GM12864 (cell line): ENCODE data around the gene MAJIN.
"Not testable (repeated sequence)": the region's sequence is repeated elsewhere in the genome, so short reads cannot be mapped to it uniquely, and the experiment has no call there.

Experiments
- DNase-seq: peaks from one replicate; pipeline ENCODE4 v3.0.0-alpha.2; 2011; ENCODE audit warnings: low read depth
- H3K4me3 ChIP-seq: 2 replicates; pipeline ENCODE4 v1.5.1; 2011; ENCODE audit warnings: mild to moderate bottlenecking, low read depth, low read length, control low read depth
- TF ChIP-seq, protein P1 (sequence below): IDR thresholded peaks from 2 replicates; pipeline ENCODE4 v1.5.1; 2011; ENCODE audit warnings: low read depth, mild to moderate bottlenecking, moderate library complexity, low read length, control low read depth, inconsistent platforms; ENCODE audit errors: missing control alignments

Gene MAJIN

DNA sequence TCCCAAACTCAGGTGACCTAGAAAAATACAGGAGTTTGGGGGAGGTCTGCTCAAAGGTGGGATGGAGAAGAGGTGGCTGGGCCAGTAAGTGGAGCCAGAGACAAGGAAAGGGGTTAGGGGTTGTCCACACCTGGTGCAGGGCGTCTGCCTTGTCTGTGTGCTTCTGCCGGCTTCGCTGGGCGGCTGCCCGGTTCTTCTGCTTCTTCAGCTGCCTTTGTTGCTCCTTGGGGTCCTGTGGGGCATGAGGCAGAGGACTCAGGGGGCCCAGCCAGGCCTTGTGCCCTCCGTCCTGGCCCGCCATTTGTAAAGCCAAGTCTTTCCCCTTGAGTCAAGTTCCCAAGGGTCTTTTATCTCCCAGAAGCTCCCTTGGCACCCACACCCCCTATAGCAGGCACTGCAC is 22.4 kb upstream of the MAJIN start:
- DNase-seq = no peak
- TF ChIP-seq, protein P1, sequence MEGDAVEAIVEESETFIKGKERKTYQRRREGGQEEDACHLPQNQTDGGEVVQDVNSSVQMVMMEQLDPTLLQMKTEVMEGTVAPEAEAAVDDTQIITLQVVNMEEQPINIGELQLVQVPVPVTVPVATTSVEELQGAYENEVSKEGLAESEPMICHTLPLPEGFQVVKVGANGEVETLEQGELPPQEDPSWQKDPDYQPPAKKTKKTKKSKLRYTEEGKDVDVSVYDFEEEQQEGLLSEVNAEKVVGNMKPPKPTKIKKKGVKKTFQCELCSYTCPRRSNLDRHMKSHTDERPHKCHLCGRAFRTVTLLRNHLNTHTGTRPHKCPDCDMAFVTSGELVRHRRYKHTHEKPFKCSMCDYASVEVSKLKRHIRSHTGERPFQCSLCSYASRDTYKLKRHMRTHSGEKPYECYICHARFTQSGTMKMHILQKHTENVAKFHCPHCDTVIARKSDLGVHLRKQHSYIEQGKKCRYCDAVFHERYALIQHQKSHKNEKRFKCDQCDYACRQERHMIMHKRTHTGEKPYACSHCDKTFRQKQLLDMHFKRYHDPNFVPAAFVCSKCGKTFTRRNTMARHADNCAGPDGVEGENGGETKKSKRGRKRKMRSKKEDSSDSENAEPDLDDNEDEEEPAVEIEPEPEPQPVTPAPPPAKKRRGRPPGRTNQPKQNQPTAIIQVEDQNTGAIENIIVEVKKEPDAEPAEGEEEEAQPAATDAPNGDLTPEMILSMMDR = no peak
- no peak overlapping the region for H3K4me3 ChIP-seq

DNA sequence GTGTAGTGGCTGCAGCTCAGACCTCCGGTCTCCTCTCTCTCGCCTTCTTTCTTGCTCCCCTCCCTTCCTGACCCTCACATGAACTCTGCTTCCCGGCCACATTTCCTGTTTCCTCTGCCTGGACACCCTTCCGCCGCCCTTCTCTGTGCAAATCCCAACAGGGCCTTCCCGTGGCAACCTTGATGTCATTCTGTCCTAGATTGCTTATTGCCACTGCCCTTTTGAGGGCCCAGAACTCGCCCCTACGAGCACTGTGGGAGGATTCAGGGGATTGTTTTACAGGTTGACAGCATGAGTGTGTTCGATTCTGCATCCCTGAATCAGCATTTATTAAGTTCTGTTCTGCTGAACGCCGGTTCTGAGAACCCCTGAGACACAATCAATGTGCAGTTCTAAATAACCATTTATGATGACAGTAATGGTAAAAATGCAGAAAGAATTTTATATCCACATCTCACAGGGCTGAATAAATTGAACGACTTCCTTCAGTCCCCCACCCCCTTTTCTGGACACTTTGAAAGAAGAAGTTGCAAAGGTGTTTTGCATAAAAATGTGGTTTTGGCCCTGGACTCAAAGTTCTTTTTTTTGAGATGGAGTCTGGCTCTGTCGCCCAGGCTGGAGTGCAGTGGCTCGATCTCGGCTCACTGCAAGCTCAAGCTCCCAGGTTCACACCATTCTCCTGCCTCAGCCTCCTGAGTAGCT is 18.5 kb upstream of the MAJIN start:
- TF ChIP-seq, protein P1 = no peak
- no peak for DNase-seq
- no peak overlapping the region for H3K4me3 ChIP-seq

DNA sequence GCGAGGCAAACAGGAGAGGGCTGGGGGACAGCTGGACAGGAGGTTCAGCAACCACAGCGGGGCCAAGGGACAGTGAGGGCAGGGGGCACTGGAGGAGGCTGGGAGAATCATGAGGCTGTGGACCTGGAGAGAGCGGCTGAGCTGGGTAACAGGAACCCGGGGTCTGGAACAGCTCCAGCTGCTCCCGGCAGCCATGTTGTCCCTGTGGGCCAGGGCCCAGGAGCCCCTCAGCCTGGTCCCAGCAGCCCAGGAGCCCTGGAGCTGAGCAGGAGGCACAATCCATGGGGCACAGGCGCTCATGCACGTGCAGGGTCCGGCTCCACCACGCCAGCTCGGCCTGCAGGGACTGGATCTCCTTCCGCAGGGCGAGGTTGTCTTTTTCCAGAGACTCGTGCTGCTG is 17.5 kb upstream of the MAJIN start:
- no peak for DNase-seq
- TF ChIP-seq, protein P1 = no peak
- H3K4me3 ChIP-seq = no peak overlapping the region

DNA sequence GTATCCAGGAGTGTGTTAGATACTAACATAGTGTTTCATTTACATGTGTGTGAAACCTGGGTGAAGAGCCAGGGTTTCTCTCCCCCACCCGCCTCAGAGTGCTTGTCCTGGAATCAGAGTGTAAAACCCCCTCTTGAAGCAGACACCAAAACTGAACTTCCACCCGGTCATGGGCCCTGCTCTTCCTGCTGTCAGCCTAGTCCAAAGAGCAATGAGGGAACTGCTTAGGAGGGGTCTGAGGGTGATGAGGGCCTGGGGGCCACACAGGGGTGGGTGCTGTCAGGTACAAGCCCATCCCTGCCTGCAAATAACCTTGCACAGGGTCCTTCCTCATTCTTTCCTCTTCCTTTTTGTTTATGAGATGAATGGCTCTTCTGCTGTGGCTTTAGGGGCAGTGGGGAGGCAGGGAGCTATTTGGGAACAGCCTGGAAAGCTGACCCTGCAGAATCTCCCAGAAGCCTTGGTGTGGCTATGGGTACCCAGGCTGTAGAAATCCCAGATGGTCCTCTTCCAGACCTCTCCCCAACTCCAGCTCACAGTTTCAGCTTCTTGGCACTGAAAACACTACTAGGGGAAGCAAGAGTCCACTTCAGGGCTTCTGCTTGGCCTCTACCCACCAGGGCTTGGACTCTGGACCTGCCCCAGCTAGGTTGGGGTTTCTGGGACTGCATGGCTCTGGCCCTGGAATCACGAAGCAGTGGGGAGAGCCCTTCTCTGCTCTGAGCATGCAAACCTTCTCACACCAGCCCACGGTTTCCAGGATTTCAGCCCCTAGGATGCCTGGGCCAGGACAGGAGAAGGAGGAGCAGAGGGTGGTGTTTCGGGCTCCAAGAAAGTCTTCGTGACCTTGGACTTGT is 16.3 kb upstream of the MAJIN start:
- TF ChIP-seq, protein P1 = no peak
- DNase-seq = no peak
- H3K4me3 ChIP-seq = no peak overlapping the region

DNA sequence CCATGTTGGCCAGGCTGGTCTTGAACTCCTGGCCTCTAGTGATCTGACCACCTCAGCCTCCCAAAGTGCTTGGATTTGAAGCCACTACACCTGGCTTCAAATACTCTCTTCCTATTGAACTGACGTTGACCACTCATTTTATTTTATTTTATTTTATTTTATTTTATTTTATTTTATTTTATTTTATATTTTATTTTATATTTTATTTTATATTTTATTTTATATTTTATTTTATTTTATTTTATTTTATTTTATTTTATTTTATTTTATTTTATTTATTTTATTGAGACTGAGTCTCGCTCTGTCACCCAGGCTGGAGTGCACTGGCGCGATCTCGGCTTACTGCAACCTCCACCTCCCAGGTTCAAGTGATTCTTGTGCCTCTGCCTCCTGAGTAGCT is 11.4 kb upstream of the MAJIN start:
- not testable (repeated sequence) for H3K4me3 ChIP-seq, DNase-seq

DNA sequence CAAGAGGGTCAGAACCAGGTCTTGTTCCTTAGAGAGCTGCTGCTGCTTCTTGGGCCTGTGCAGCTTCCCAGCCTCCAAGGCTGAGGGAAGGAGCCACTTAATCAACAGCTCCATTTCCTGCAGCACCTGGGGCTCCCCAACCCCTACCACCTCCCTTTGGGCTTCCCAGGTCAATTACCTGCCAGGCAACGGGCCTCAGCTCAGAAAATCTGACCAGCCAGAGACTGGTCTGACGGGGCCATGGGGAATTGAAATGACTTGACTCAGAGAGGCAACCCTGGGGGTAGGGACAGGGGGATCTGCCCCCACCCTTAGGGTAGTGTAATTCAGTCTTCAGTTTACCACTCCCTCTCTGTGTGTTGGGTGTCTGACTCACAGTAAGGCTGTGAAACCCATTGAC is 4.7 kb upstream of the MAJIN start:
- DNase-seq = no peak
- H3K4me3 ChIP-seq = no peak overlapping the region
- TF ChIP-seq, protein P1 = no peak

DNA sequence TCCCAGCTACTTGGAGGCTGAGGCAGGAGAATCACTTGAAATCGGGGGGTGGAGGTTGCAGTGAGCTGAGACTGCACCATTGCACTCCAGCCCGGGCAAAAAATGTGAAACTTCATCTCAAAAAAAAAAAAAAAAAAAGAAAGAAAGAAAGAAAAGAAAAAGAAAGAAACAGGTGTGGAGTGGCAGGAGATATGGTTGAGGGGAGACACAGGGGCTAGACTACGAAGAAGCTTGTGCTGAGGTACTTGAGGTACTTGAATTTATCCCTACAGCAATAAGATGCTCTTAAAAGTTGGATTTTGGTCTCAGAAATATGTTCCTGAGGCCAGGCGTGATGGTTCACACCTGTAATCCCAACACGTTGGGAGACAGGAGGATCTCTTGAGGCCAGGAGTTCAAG is 2.2 kb upstream of the MAJIN start:
- no peak for DNase-seq
- TF ChIP-seq, protein P1 = no peak
- no peak overlapping the region for H3K4me3 ChIP-seq
